HEK293 (cell line): ENCODE results near the gene CDK3.

Source experiments
- CTCF ChIA-PET: fragments of 350-600 bp; formaldehyde crosslinking; extraction: SDS; loops from one replicate; lab custom pipeline; 2021; ENCODE audit warnings: antibody characterized with exemption; lab: Yijun Ruan, JAX
- POLR2A ChIA-PET: fragments of 300-600 bp; formaldehyde crosslinking; extraction: SDS; loops from one replicate; lab custom pipeline; 2020; ENCODE audit warnings: antibody characterized with exemption, inconsistent platforms; lab: Yijun Ruan, JAX
- H3K27ac ChIP-seq: fragments of 200-500 bp; sonication (Bioruptor generic); 2 replicates; pipeline ENCODE4 v1.5.1; 2014; ENCODE audit warnings: low read depth, low read length, control low read depth, inconsistent platforms; ENCODE audit errors: extremely low read depth
- H3K36me3 ChIP-seq, 2 experiments: fragments of 200-500 bp in 1 of 2; sonication (Bioruptor generic) in 1 of 2; 1 replicate in 1 of 2; 2 replicates in 1 of 2; pipeline ENCODE4 v1.5.1; 2014 to 2017; ENCODE audit warnings: inconsistent platforms in 2 of 2, low read length in 2 of 2; ENCODE audit not compliant: control insufficient read depth in 2 of 2, insufficient read depth in 1 of 2
- H3K4me1 ChIP-seq: fragments of 200-500 bp; sonication (Bioruptor generic); 2 replicates; pipeline ENCODE4 v1.5.1; 2014; ENCODE audit warnings: mild to moderate bottlenecking, low read length, inconsistent platforms; ENCODE audit not compliant: control insufficient read depth, insufficient read depth
- H3K4me3 ChIP-seq: 2 replicates; pipeline ENCODE4 v1.5.1; 2011; ENCODE audit warnings: low read depth, mild to moderate bottlenecking, control low read depth, low read length, moderate library complexity
- H3K9me3 ChIP-seq: fragments of 200-500 bp; sonication (Bioruptor generic); 2 replicates; pipeline ENCODE4 v1.5.1; 2014; ENCODE audit warnings: low read depth, low read length, inconsistent platforms; ENCODE audit not compliant: control insufficient read depth, insufficient read depth
- GFI1B ChIP-seq: fragments of 450-650 bp; formaldehyde crosslinking; IDR thresholded peaks from 2 replicates; pipeline ENCODE4 v1.5.1; 2016; ENCODE audit warnings: missing biosample characterization, missing genetic modification characterization
- YY2 ChIP-seq: fragments of 450-650 bp; formaldehyde crosslinking; IDR thresholded peaks from 2 replicates; pipeline ENCODE4 v1.5.1; 2016; ENCODE audit warnings: missing biosample characterization, missing genetic modification characterization
- ZNF341 ChIP-seq: fragments of 450-650 bp; formaldehyde crosslinking; IDR thresholded peaks from 2 replicates; pipeline ENCODE4; 2016; ENCODE audit warnings: low read depth, missing biosample characterization, missing genetic modification characterization
- ZNF600 ChIP-seq: fragments of 450-650 bp; formaldehyde crosslinking; IDR thresholded peaks from 2 replicates; pipeline ENCODE4 v1.5.1; 2016; ENCODE audit warnings: missing biosample characterization, missing genetic modification characterization
- ZNF785 ChIP-seq: fragments of 450-650 bp; formaldehyde crosslinking; IDR thresholded peaks from 2 replicates; pipeline ENCODE4 v1.5.1; 2016; ENCODE audit warnings: missing biosample characterization, missing genetic modification characterization
- TF ChIP-seq, protein P1 (sequence below): sonication (generic); formaldehyde crosslinking; IDR thresholded peaks from 2 replicates; pipeline ENCODE4 v1.8.1; 2022; ENCODE audit warnings: mild to moderate bottlenecking, moderate library complexity, missing genetic modification reagents
- TF ChIP-seq, protein P2 (sequence below): fragments of 450-650 bp; formaldehyde crosslinking; IDR thresholded peaks from 2 replicates; pipeline ENCODE4 v1.5.1; 2016; ENCODE audit warnings: missing biosample characterization, missing genetic modification characterization
- TF ChIP-seq, protein P3 (sequence below): fragments of 450-650 bp; formaldehyde crosslinking; IDR thresholded peaks from 2 replicates; pipeline ENCODE4 v1.5.1; 2016; ENCODE audit warnings: missing biosample characterization, missing genetic modification characterization
- TF ChIP-seq, protein P4 (sequence below): fragments of 450-650 bp; formaldehyde crosslinking; IDR thresholded peaks from 2 replicates; pipeline ENCODE4 v1.5.1; 2017; ENCODE audit warnings: missing biosample characterization, missing genetic modification characterization
- TF ChIP-seq, protein P5 (sequence below): fragments of 450-650 bp; formaldehyde crosslinking; conservative IDR thresholded peaks from 2 replicates; pipeline ENCODE4 v1.5.1; 2016; ENCODE audit warnings: low read depth, missing biosample characterization, missing genetic modification characterization

Gene CDK3

DNA sequence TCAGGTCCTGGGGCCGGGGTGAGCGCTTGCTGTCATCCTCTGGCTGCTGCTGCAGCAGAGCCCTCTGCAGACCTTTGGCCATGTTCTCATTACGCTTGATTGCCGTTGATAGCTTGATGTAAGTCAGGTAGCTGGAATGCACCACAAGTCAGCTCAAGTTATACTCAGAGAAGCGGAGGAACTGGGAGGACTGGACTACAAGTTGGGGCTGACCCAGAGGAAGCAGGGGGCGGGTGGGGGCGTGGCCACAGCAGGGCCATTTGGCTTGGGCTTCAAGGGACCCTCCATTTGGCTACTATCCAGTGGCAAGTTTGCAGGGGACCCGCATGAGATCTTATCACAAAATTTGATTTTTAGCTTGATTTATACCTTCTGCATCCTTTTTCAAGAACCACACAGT lies 45.4 kb downstream of the CDK3 start:
- Histone ChIP-seq H3K36me3 (peaks cover 70 to 99% of the 10 kb centered on the region in 2 experiments), H3K9me3 (no peaks in the 10 kb centered on the region), H3K4me1 (no peaks in the 10 kb centered on the region), H3K27ac (no peak overlapping the region), H3K4me3 (no peak overlapping the region)
- CTCF ChIA-PET = interaction anchor here (1.1 to 2.3 kb wide), 3 partner anchors 11 to 32 kb away, joined by 3 to 14 read pairs (median 3); no protein-coding TSS in a partner anchor
- TF ChIP-seq, protein P1, sequence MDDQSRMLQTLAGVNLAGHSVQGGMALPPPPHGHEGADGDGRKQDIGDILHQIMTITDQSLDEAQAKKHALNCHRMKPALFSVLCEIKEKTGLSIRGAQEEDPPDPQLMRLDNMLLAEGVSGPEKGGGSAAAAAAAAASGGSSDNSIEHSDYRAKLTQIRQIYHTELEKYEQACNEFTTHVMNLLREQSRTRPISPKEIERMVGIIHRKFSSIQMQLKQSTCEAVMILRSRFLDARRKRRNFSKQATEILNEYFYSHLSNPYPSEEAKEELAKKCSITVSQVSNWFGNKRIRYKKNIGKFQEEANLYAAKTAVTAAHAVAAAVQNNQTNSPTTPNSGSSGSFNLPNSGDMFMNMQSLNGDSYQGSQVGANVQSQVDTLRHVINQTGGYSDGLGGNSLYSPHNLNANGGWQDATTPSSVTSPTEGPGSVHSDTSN (CRISPR knock-in tag) = no peak
- TF ChIP-seq GFI1B (tag by site-specific recombination) (no peak), ZNF600 (tag by site-specific recombination) (no peak), ZNF785 (tag by site-specific recombination) (no peak)
- POLR2A ChIA-PET = interaction anchor here (0.6 kb wide), 1 partner anchor 11 kb away, joined by 4 read pairs; no protein-coding TSS in a partner anchor

DNA sequence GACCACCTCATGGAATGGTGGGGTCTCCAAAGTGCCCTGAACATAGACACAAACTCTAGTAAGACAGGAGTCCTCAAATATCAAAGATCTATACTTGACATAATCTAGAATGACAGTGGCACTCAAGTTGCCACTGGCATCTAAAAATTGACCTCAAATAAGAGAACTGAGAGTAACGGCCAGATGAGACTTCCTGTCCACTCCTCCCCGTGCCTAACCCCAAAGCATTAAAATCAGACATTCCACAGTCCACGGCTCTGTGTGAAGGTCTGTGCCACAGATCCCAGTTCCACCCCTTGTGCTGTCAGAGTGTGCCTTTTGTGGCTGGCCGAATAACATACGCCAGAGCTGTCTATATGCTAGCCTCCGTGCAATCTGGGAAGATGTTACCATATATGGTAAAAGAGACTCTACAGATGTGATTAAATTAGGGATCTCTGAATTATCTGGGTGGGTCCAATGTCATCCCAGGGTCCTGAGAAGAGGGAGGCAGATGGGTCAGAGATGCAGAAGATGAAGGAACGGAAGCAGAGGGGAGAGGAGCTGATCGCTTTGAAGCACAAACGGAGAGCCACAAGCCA lies 47.5 kb downstream of the CDK3 start:
- TF ChIP-seq, protein P2, sequence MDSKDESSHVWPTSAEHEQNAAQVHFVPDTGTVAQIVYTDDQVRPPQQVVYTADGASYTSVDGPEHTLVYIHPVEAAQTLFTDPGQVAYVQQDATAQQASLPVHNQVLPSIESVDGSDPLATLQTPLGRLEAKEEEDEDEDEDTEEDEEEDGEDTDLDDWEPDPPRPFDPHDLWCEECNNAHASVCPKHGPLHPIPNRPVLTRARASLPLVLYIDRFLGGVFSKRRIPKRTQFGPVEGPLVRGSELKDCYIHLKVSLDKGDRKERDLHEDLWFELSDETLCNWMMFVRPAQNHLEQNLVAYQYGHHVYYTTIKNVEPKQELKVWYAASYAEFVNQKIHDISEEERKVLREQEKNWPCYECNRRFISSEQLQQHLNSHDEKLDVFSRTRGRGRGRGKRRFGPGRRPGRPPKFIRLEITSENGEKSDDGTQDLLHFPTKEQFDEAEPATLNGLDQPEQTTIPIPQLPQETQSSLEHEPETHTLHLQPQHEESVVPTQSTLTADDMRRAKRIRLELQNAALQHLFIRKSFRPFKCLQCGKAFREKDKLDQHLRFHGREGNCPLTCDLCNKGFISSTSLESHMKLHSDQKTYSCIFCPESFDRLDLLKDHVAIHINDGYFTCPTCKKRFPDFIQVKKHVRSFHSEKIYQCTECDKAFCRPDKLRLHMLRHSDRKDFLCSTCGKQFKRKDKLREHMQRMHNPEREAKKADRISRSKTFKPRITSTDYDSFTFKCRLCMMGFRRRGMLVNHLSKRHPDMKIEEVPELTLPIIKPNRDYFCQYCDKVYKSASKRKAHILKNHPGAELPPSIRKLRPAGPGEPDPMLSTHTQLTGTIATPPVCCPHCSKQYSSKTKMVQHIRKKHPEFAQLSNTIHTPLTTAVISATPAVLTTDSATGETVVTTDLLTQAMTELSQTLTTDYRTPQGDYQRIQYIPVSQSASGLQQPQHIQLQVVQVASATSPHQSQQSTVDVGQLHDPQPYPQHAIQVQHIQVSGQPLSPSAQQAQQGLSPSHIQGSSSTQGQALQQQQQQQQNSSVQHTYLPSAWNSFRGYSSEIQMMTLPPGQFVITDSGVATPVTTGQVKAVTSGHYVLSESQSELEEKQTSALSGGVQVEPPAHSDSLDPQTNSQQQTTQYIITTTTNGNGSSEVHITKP = no peak
- TF ChIP-seq, protein P3, sequence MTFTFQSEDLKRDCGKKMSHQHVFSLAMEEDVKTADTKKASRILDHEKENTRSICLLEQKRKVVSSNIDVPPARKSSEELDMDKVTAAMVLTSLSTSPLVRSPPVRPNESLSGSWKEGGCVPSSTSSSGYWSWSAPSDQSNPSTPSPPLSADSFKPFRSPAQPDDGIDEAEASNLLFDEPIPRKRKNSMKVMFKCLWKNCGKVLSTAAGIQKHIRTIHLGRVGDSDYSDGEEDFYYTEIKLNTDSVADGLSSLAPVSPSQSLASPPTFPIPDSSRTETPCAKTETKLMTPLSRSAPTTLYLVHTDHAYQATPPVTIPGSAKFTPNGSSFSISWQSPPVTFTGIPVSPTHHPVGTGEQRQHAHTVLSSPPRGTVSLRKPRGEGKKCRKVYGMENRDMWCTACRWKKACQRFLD (tag by site-specific recombination) = no peak
- TF ChIP-seq, all 188 proteins: peak for 0
- ChIA-PET POLR2A (no interaction called here), CTCF (interaction anchor here (0.6 to 2.3 kb wide), 5 partner anchors 28 to 643 kb away, joined by 3 to 14 read pairs (median 3); partner anchors contain the start of gene GRB2)
- Histone ChIP-seq H3K4me3 (no peak overlapping the region), H3K27ac (no peak overlapping the region), H3K36me3 (peaks cover 69 to 95% of the 10 kb centered on the region in 2 experiments), H3K9me3 (no peaks in the 10 kb centered on the region), H3K4me1 (no peaks in the 10 kb centered on the region)

DNA sequence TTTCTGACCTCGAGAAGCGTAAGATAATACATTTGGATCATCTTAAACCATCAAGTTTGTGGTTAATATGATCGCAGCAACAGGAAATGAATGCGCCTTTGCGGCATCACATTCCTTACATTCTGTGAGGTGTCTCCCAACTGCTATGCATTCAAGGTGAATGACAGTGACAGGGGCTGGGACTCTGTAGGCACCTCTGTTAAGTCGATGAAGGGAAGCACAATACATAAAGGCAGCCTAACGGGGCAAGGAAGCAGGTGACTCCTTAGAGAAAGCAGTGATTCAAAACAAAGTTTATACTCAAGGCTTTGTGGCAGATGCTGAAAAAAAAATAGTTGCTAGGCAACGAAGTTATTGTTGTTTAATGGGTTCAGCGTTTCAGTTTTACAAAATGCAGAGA lies 48.1 kb downstream of the CDK3 start:
- peaks cover 67 to 95% of the 10 kb centered on the region in 2 experiments for H3K36me3 ChIP-seq
- no peak overlapping the region for H3K27ac ChIP-seq
- ChIA-PET CTCF (interaction anchor here (0.6 to 1.8 kb wide), 2 partner anchors 35 to 643 kb away, joined by 3 to 9 read pairs; partner anchors contain the start of gene GRB2), POLR2A (interaction anchor here (1.2 kb wide), 1 partner anchor 23 kb away, joined by 3 read pairs; no protein-coding TSS in a partner anchor)
- peaks cover 1% of the 10 kb centered on the region for H3K4me1 ChIP-seq
- H3K9me3 ChIP-seq = no peaks in the 10 kb centered on the region
- TF ChIP-seq, protein P4, sequence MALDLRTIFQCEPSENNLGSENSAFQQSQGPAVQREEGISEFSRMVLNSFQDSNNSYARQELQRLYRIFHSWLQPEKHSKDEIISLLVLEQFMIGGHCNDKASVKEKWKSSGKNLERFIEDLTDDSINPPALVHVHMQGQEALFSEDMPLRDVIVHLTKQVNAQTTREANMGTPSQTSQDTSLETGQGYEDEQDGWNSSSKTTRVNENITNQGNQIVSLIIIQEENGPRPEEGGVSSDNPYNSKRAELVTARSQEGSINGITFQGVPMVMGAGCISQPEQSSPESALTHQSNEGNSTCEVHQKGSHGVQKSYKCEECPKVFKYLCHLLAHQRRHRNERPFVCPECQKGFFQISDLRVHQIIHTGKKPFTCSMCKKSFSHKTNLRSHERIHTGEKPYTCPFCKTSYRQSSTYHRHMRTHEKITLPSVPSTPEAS (tag by site-specific recombination) = no peak
- H3K4me3 ChIP-seq = no peak overlapping the region

DNA sequence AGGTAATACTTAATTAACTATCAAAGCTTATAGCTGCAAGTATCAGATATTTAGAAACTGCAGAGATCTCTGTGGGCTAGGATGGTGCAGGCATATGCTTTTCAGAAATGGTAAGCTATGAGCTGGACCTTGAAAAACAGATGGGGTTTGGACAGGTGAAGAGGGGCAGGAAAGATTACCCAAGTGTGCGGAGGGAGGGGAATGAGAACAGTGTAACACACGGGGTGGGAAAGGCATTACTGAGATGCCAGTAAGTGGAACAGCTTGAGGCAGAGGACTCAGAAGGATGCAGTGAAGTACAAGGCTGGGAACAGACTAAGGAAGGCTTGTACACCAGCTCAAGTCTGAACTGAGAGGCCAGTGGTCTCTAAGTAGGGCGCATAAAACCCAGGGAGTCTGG lies 48.6 kb downstream of the CDK3 start:
- no peak overlapping the region for H3K27ac ChIP-seq
- no peaks in the 10 kb centered on the region for H3K9me3 ChIP-seq
- H3K36me3 ChIP-seq = peaks cover 62 to 95% of the 10 kb centered on the region in 2 experiments
- CTCF ChIA-PET = interaction anchor here (0.6 to 1.8 kb wide), 3 partner anchors 11 to 400 kb away, joined by 3 to 9 read pairs (median 5); no protein-coding TSS in a partner anchor
- TF ChIP-seq, protein P5, sequence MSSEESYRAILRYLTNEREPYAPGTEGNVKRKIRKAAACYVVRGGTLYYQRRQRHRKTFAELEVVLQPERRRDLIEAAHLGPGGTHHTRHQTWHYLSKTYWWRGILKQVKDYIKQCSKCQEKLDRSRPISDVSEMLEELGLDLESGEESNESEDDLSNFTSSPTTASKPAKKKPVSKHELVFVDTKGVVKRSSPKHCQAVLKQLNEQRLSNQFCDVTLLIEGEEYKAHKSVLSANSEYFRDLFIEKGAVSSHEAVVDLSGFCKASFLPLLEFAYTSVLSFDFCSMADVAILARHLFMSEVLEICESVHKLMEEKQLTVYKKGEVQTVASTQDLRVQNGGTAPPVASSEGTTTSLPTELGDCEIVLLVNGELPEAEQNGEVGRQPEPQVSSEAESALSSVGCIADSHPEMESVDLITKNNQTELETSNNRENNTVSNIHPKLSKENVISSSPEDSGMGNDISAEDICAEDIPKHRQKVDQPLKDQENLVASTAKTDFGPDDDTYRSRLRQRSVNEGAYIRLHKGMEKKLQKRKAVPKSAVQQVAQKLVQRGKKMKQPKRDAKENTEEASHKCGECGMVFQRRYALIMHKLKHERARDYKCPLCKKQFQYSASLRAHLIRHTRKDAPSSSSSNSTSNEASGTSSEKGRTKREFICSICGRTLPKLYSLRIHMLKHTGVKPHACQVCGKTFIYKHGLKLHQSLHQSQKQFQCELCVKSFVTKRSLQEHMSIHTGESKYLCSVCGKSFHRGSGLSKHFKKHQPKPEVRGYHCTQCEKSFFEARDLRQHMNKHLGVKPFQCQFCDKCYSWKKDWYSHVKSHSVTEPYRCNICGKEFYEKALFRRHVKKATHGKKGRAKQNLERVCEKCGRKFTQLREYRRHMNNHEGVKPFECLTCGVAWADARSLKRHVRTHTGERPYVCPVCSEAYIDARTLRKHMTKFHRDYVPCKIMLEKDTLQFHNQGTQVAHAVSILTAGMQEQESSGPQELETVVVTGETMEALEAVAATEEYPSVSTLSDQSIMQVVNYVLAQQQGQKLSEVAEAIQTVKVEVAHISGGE = peak; percentile 85
- TF ChIP-seq ZNF341 (tag by site-specific recombination) = peak; percentile 70
- TF ChIP-seq YY2 (tag by site-specific recombination) = no peak
- POLR2A ChIA-PET = interaction anchor here (1.2 kb wide), 1 partner anchor 22 kb away, joined by 3 read pairs; no protein-coding TSS in a partner anchor
- no peak overlapping the region for H3K4me3 ChIP-seq
- H3K4me1 ChIP-seq = peaks cover 5% of the 10 kb centered on the region
